HFF-Myc (cell line): ENCODE measurements around the gene RAD50.
A peak's percentile ranks its signal among the peaks of the same experiment; 100 is the strongest.

Source experiments
- DNase-seq: peaks from one replicate; pipeline ENCODE4 v3.0.0-alpha.2; 2011; ENCODE audit warnings: low read depth; ENCODE audit errors: extremely low read depth
- H3K4me3 ChIP-seq: replicated peaks from 2 replicates; pipeline ENCODE4 v1.5.1; 2011; ENCODE audit warnings: low read depth, mild to moderate bottlenecking, control low read depth, low read length
- CTCF ChIP-seq: IDR thresholded peaks from 2 replicates; pipeline ENCODE4 v1.5.1; 2012; ENCODE audit warnings: mild to moderate bottlenecking, low read depth, low read length, control low read depth; ENCODE audit errors: missing control alignments

RAD50 gene

GRCh38 chr5:132646583-132647266, 89.9 kb downstream of the RAD50 start:
- no peak for TF ChIP-seq CTCF
- H3K4me3 ChIP-seq: no peak overlapping the region
- no peak for DNase-seq

GRCh38 chr5:132647473-132647872, 90.7 kb downstream of the RAD50 start:
- TF ChIP-seq CTCF: no peak
- DNase-seq: no peak
- H3K4me3 ChIP-seq: no peak overlapping the region

GRCh38 chr5:132648355-132648754, 91.6 kb downstream of the RAD50 start:
- no peak for DNase-seq
- H3K4me3 ChIP-seq: no peak overlapping the region
- no peak for TF ChIP-seq CTCF

- DNase-seq: no peak
- no peak for TF ChIP-seq CTCF
Measured at GRCh38 chr5:132651838-132652469, 95.2 kb downstream of the RAD50 start.

GRCh38 chr5:132653716-132654115, 96.9 kb downstream of the RAD50 start:
- DNase-seq: no peak
- no peak for TF ChIP-seq CTCF

More at GRCh38 chr5:132651838-132652469, 95.2 kb downstream of the RAD50 start:
- H3K4me3 ChIP-seq: no peak overlapping the region

GRCh38 chr5:132655821-132656773, 99.3 kb downstream of the RAD50 start:
- TF ChIP-seq CTCF: no peak
- DNase-seq: no peak
- peak overlapping the region; percentile 30 for H3K4me3 ChIP-seq

More at GRCh38 chr5:132653716-132654115, 96.9 kb downstream of the RAD50 start:
- no peak overlapping the region for H3K4me3 ChIP-seq
